CD4-positive, alpha-beta T cell treated with Interferon alpha-2 for 1 hour (primary cell): ENCODE results near the gene ELMO1.
A peak's percentile ranks its signal among the peaks of the same experiment; 100 is the strongest.

Source experiments
- DNase-seq, 2 donors: peaks; one replicate each; pipeline ENCODE4 v3.0.0-alpha.2; 2020 to 2022

The ELMO1 gene

DNA sequence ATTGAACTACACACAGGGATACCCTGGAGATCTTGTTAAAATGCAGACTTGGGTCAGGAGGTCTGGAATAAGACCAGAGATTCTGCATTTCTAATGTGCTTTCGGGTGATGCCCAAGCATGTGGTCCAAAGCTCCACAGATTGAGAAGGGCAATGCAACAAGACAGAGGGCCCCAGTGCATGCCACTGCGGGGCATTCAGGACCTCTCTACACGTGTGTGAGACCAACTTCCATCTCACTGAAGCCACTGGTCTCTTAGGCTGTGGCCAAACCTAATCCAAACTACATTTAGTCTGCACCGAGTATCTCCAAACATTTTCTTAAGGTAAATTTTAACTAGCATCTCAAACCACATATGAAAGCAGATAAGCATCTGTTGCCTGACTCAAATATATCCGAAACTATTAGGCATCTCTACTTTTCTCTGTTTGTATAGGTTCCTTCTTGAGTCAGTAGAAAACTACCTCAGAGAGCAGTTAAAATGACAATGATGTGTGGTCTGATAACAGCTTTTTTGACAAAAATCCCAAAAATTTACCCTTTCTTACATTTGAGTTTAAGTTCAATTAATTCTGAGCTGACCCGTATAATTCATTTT is 107.5 kb downstream of the ELMO1 start:
- no peak for DNase-seq

DNA sequence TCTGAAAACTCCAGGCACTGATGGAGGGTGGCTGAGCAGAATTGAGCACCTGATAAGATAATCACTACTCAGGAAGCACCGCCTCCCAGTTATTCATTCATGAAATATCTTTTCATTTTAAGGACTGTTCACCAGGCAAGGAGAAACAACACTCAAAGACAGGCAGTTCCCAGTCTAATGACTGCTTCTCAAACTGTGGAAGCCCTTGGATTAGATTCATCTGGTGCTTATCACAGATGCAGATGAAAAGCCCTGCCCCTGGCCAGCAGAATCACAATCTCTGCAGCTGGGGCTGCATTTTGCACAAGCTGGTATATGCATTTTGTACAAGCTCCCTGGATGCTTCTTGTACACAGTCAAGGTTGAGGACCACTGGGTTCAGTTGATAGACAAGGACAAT is 109.7 kb downstream of the ELMO1 start:
- DNase-seq = no peak

DNA sequence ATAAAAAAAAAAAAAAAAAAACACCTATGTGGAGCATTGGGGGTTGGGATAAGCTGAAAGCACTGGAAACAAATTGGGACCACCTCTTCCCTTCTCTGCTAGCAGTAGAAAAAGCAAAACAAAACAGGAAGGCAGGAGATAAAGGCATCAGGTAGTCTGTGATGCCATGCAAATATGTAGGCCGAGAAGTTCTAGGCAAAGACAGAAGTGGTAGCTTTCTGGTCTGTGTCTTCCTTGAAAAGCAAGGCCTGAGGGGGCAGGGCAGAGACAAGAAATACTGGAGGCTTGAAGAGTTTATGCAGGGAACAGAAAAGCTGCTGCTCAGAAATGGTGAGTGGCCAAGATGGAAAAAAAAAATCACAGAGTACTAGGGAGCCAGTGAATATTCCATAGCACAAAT is 111.1 kb downstream of the ELMO1 start:
- peak in 1 of 2 donors; percentile 19 for DNase-seq

DNA sequence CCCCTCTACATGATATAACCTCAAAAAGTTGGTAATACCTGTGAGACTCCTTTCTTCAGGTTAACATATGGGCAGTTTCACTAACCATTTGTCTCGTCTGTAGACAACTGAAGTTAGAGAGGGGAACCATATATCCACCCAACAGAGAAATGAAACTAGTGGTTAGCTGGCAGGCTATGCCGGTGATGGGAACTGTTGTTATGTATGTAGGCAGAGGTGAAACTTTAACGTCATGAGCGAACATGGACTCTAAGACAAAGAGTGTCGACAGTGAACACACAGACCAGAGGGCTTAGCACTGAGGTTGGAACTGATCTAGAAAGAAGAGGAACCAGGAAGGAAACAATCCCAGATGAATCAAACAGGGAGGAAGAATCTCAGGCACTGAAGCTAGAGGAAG is 112.4 kb downstream of the ELMO1 start:
- peak; percentile 65 to 73 for DNase-seq

DNA sequence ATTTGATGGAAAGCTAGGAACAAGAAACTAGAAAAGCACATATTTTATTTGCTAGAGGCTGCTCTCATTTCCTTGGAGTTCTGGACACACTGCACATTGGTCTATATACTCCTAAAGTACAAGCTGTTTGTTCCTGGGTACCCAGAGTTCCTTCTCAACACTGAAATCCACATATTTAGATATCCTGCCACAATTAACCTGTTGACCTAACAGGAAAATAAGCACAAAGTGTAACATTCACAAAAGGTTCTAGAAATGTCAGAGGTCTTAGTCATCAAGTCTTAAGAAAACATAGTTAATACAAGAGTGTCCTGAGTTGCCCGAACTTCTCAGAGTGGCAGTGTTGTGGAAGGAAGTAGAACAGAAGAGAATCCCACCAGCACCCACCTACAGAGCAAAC is 115.6 kb downstream of the ELMO1 start:
- no peak for DNase-seq

DNA sequence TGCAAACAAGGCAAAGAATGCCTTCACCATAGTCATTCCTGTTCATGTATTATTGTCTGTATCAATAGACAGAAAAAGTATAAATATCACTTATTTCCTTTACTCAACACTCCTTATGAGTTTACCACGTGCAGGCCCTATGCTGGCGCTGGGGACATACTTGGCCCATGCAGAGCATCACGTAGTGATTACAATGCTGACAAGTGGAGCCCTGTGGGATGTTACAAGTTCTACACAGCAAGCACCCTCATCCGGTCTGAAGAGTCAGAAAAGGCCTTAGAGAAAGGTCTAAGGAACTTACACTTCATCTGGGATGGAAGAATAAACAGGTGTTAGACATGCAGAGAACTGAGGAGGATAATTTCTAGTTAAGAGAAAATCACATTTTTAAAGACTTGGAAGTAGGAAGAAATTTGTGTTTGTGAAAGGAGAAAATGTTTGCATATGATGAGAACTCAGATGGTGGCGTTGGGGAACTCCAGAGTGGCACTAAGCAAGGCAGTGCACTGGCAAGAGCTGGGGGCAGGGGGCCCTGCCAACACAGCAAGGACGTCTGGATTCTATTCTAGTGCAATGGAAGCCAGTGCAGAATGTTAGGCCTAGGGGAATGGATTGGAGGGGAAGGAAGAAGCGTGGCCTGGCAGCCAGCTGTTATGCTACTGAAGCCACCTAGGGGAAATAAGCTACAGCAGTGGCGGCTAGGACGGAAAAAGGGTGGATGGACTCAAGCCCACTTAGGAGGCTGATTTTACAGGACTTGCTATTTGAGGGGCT is 116.2 kb downstream of the ELMO1 start:
- no peak for DNase-seq

DNA sequence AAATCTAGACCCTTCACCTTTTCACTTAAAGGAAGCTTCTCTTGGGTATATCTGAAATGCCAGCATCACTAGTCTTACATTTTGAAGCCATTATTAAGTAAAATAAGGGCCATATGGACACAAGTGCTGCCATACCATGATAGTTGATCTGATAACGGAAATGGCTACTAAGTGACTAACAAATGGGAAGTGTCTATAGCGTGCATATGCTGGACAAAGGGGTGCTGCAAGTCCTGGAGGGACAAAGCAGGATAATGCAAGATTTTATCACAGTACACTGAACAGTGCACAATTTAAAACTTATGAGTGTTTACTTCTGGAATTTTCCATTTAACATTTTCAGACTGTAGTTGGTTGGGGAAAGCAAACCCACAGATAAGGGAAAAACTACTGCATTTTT is 117.9 kb downstream of the ELMO1 start:
- DNase-seq = no peak

DNA sequence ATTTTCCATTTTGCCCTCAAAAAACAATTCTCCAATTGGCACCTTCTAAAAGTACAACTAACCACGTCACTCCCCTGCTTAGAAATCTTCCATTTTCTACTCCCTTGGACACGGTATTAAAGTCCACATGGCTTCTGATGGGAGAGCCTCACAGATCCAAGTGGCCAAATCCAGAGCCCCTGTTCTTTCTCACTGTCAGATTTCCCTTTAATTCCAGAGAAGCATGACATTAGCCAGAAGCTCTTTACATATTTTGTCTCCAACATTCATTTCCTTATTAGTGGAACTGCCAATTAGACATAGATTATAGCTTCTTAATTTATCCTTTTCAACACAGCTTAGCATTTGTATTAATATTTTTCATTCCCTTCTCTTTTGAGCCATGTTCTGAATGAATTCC is 118.7 kb downstream of the ELMO1 start:
- DNase-seq = no peak

DNA sequence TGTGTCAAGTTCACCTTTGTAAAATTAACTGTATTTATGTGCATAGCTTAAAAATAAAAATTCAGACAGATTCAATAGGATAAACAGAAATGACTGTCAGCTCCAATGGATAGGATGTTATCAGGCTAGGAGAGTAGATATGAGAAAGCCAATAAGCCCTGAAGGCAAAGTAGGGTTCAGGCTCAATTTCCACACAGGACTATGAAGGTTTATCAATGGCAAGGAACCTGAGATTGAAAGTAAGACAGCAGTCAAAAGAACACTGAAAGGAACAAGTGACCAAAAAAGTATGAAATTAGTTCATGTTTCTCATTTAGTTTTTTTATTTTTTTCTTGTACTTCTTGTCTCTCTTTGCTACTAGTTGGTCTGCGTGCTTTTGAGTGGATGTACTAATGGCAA is 121.4 kb downstream of the ELMO1 start:
- no peak for DNase-seq

DNA sequence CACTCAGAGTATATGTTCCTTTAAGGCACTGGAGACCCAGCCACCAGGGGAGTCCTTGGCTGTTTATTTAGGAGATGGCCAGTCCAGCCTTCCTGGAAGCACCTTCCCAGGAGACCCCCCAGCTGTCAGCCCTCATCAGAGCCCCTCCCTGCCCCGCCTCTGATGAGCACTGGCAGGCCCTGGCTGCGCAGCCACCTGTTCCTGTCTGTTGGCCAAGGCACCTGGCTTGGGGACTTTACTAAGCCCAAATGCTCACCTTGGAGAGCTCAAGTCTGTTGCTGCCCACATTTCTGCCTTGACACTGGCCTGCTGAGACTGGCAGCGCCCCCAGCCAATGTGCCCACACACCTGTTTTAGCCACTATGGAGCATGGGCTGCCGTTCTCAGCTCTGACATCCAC is 124.7 kb downstream of the ELMO1 start:
- no peak for DNase-seq

DNA sequence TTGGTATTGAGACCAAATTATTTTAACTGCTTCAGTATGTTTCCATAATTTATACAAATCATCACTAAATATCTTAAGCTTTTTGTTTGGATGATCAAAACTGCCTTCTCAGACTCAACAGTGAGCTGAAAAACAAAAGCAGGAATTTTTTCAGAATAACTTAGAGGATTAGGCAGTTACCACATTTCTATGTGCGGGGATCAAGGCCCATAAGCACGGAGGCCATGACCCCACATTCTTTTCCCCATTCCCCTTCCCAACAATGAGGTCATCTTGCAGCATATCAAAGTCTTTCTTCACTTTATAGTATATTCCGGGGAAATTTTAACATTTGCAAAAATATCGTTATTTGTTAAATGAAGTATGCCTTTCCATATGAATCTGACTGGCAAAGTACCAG is 125.8 kb downstream of the ELMO1 start:
- DNase-seq = no peak

DNA sequence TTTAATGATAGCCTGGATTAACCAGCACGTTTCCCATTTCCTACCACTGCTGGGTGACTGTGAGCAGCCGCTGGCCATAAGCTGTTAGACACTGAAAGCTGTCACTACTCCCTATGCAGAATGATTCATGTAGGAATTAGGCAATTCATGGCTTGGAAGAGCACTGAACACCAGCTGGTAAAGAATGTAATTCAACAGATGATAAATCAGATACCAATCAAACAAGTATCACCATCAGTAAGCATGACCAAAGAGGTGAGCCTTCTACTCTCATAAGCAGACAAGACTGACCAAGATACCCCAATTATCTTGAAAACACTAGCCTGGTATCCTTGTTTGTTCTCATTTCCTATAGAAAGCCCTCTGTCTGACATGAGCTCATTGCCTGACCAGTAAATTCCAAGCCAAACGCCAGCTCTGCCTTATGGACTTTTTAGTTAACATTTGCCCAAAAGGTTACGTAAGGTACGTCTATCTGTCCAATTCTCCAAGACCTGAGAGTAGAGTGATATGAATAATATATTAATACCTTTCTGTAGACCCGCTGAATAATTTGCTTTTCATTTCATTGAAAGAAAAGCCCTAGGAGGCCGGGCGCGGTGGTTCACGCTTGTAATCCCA is 127.7 kb downstream of the ELMO1 start:
- DNase-seq = no peak

DNA sequence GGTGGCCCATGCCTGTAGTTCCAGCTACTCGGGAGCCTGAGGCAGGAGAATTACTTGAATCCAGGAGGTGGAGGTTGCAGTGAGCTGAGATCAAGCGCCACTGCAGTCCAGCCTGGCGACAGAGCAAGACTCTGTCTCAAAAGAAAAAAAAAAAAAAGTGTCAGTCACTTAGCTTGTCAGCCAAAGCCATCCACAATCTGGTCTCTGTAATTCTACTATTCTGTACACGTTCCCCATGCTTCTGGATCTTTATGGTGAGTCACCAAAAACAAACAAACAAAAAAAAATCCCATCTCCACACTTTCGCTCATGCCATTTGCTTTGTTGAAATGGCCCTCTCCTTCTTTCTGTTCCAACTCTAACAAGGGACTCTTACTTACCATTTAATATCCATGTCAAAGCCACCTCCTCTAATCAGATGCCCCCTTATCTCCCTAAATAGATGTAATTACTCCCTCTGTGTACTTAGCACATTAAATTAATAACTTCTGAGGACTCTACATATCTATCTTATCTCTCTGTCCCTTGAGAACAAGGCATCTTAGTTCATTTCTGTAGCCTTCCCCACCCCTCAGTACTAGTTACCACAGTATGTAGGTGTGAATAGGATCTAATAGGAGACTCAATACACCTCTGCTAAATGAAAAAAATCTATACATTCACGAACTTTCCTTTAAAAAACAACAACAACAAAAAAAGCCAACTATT is 128.4 kb downstream of the ELMO1 start:
- DNase-seq = no peak

DNA sequence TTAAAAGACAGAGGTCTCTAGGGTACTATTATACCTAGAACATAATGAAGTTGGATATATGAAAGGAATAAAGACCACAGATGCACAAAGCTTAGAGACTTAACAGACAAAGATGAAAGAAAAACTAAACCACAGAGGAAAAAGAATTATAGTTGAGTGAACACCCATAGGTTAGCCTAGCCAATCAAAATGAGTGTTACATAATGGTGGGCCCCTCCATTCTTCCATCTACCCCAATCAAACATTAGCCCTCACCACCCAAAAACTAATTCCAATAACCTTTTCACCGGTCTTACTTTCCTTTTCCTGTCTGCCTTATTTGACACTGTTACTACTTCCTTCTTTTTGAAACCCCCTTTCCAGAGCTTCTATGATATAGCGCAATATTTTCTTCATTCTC is 130.1 kb downstream of the ELMO1 start:
- peak; percentile 14 to 54 for DNase-seq

DNA sequence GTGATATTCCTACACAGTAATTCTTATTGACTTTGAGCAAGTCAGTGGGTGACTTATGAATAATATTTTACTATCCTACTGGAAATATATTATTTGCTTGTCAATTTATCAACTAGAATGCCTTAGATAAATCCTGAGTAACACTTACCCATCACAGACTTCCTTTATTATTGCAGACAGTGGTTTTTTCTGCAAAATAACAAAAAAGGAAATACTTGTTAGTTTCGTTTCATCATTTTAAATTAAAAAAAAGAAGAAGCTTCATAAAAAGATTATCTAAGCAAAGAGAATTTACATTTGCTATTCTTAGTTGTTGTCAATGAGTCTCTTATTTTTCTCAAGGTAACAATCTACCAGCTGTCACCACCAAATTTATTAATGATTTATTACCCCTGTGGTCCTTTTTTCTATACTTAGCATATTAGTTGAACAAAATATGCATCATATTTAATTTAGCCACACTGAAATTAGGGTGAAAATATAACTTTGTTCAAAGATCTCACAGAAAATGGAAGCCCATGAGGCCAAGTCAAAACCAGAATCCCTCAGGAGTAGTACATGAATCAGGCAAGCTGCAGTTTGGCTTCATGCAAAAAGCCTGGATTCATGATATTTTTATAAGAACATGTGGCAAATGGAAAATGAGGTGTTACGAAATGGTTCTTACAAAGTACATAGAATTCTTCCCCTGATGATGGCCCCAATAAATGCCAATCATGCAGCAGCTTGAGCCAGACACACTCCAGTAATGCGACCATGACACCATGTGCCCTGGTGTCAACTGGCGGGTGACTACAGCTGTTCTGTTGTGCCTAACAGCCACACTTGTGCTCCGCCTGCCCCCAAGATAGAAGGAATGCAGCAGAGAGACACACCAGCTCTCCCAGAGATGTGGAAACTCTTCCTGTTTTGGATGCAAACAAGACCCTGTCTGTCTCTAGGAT is 132.6 kb downstream of the ELMO1 start:
- DNase-seq = peak in 1 of 2 donors; percentile 4

DNA sequence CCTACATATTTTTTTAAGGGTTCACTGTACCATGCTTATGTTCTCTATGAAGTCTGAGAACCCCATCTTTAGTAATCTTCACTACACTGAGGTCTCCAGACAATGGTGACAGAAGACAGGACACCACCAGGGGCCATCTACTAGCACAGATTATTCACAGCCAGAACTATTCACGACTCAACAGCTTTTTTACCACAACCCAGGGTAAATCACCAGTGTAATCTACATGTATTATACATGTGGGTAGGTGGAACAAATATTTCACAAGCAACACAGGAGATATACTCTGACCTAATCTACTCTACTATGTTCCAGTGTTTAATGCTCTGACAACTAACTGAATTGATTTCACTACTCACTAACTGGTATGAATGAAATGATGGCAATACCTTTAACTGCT is 136.1 kb downstream of the ELMO1 start:
- no peak for DNase-seq

DNA sequence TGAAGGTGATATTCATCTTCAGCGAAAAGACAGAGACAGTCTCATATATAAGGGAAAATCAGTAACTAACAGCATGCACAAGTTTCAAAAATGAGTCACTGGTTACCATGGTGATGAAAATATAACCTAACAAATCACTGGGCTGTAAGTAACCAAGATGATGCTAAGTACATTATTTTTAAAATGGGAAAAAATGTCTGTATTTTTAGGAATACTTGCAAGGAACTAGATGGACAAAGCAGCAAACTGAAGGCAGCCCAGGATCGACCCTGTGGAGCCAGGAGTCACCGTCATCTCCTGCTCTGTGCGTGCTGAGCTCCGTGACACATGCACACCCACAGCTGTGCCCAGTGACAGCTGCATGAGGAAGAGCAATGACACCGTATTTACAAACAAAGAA is 137.3 kb downstream of the ELMO1 start:
- DNase-seq = peak; percentile 37 to 48

DNA sequence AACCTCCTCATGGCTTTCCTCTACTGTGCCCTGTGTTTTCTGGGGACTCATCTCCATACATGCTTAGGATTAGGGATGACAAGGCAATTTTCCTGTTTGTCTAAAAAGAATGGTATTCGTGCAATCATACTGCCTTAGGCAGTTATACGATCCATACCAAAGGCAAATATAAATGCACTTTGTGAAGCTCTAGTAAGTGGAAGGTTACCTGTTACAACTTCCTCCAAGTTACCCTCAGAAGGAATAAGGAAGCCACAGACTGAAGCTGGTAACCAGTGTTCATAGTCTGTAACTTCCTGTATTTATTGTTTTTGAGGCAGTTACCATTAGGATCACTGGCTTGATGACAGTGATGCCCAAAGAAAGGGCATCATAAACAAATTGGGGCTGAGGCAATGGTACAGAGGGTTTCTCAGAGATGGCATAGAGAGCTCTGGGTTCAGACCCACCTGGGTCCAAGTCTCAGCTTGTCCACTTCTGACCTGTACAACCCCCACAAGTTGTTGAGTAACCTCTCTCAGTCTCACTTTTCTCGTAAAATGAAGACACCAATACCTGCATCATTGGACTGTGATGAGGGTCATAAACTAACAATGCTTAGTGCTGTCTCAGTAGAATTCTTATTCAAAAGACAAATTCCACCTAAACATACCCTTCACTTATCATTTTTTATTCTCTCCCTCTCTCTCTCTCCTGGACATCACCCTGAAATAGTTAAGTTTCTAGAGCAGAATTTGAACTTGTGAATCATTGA is 138.2 kb downstream of the ELMO1 start:
- peak; percentile 19 to 55 for DNase-seq

DNA sequence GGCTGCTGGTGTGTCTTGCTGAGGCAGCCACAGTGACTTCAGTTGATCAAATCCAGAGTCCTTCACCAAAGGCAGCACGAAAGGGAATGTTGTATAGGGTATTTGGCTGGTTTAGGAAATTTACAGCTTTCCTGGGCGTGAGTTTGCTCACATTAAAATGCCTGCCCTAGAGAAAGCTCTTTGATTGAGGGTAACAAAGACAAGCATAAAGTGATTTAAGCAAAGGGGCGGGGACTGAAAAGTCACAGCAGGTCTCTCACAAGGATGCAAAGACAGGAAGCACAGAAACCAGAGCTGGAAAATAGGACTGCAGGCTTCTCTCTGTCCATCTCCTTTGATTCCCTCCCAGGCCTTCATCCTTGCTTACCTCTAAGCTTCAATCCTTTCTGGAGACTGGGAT is 139.2 kb downstream of the ELMO1 start:
- DNase-seq = no peak

DNA sequence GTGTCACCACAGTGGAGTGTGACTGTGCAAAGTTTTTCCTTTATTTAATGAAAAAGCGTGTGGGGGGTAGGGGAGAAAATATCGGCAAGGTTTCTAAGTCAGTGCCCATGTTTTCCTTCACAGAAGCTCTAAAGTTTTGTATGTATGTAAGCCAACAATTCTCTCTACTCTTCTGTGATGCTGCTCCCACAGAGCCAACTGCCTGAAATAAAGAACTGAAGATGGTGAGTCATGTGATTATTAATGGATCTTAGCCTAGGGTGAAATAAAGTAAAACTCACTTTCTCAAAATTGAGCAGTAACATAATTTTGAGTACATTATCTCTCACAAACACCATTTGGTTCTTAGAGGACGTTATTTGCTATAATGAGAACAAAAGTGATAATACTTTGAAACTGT is 143.7 kb downstream of the ELMO1 start:
- DNase-seq = no peak

DNA sequence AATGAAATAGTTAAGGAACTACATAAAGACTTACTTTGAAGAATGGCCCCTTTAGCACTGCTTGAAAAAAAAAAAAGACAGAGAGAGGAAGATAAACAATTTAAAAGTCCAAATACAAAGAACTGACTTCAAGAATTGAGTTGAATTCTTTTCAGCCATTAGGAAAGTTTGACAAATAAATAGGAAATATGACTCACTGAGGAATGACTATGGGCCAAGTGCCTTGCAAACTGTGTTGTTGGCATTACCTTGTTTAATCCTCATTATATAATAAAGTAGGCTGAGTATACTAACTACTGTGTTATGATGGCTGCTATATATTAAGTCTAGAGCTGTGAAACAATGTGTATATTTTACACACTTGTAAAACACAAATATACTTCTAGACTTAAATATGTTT is 151.1 kb downstream of the ELMO1 start:
- no peak for DNase-seq

DNA sequence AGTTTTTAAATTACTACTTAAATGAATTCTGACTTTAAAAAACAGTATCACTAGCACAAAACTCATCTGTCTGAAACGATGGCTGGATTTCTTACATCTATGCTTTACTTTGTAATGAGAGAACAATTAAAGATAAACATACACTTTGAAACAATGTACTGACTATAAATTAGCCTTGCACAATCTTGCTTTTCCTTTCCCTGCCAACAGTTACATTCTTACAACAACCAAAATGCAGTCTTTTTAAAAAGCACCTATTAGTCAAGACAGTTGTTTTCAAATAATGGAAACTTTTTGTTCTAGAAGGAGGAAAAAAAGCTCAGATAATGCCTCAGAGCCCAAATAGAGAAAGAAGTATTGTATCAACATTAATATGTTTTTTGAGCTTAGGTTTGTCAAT is 153.3 kb downstream of the ELMO1 start:
- no peak for DNase-seq
